Stimulated activated CD8-positive, alpha-beta memory T cell treated with anti-CD3 and anti-CD28 coated beads, Interleukin-12 subunit alpha, Interleukin-12 subunit beta, amount 100 ng/mL, for 4 hours (primary cell): ENCODE data around the gene CNGA1.
"Not testable (repeated sequence)": the region's sequence is repeated elsewhere in the genome, so short reads cannot be mapped to it uniquely, and the experiment has no call there.

ENCODE experiments used
- DNase-seq: peaks from one replicate; pipeline ENCODE4 v3.0.0-alpha.2; 2020; ENCODE audit warnings: low read depth

The CNGA1 gene

GRCh38 chr4:48030470-48030869 lies 14.0 kb upstream of the CNGA1 start:
- no peak for DNase-seq

DNA sequence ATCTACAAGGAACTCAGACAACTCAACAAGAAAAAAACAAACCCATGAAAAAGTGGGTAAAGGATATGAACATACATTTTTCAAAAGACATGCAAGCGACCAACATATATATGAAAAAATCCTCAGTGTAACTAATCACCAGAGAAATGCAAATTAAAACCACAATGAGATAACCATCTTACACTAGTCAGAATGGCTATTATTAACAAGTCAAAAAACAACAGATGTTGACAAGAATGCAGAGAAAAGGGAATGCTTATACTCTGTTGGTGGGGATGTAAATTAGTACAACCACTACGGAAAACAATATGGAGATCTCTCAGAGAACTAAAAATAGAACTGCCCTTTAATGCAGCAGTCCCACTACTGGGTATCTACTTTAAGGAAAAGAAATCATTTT lies 12.2 kb upstream of the CNGA1 start:
- no peak for DNase-seq

DNA sequence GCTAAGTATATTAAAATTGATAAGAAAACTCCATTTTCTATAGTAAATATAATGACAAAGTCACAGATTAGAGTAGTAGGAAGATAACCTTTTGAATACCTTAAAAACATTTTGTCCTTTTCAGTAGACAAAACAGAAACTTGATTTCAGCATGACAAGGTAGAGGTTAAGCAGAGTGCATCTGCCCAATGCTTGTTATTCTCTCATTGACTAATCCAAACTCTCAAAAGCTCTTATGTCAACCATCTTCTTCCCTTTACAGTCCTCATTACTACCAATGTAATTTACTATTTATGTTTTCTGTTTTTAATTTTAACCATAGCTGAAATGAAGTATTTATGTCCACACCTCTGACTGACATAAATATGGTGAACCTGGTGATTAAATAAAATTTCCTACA lies 11.2 kb upstream of the CNGA1 start:
- DNase-seq: no peak

GRCh38 chr4:48025005-48025404 lies 8.5 kb upstream of the CNGA1 start:
- no peak for DNase-seq

GRCh38 chr4:48024522-48024921 lies 8.0 kb upstream of the CNGA1 start:
- no peak for DNase-seq

DNA sequence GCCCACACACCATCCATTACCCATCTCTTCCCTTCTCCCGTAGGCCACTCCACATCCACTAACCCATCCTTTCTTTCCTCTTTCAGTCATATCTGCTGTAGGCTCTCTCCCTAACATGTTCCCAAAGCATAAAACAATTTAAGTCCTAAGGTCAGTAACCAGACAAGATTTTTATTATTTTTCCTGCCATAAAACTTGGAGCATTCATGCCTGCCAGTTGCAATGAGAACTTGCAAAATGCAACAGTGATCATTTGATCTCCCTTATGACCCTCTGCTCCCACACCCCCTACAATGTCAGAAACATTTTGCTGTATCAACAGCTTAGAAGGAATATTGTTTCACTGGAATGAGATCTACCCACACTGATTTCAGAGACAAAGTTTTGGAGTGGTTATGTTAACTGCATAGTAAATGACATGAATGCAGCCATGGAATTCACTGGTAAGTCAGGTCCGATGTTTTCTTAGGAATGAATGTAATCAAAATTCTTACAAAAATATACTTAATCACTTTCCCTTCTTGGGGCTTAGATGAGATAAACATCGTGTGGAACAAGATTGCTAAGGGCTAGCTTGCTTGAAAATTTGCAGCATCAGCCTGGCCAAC lies 5.8 kb upstream of the CNGA1 start:
- no peak for DNase-seq

DNA sequence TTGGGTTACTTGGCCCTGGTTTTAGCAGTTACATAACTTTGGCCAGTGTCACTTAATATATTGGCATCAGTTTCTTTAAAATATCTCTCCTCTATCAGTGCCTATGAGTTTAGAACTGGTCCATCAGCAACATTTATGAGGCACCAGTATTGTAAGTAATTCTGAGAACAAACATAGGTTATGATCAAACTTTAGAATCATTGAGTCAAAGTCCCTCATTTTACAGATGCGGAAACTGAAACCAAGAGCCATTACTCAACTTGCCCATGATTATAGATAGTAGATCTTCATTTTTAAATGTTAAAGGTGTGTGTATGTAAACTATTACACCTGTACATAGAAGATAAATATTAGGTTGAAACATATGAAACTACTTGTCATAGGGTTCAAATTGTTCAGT lies 4.6 kb upstream of the CNGA1 start:
- DNase-seq: no peak

GRCh38 chr4:48018112-48018511 lies 1.6 kb upstream of the CNGA1 start:
- DNase-seq: no peak

GRCh38 chr4:48017108-48017571 lies 659 bp upstream of the CNGA1 start:
- DNase-seq: peak; percentile 32

DNA sequence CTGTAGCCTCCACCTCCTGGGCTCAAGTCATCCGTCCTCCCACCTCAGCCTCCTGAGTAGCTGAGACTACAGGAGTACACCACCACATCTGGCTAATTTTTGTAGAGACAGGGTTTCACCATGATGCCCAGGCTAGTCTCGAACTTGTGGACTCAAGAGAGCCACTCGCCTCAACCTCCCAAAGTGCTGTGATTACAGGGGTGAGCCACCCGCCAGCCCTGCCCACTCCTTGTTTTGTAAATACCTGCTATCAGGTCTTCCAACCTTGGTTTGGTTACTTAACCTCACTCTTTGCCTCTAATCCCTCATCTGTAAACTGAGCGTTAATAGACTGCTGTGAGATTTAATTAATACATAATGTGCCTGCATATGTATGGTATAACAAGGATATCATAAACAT lies 803 bp downstream of the CNGA1 start:
- DNase-seq: no peak

- no peak for DNase-seq
These were observed 1.3 kb downstream of the CNGA1 start for GRCh38 chr4:48015216-48015615.

- no peak for DNase-seq
These were observed 3.7 kb downstream of the CNGA1 start for GRCh38 chr4:48012824-48013223.

GRCh38 chr4:48011722-48012121 lies 4.8 kb downstream of the CNGA1 start:
- no peak for DNase-seq

DNA sequence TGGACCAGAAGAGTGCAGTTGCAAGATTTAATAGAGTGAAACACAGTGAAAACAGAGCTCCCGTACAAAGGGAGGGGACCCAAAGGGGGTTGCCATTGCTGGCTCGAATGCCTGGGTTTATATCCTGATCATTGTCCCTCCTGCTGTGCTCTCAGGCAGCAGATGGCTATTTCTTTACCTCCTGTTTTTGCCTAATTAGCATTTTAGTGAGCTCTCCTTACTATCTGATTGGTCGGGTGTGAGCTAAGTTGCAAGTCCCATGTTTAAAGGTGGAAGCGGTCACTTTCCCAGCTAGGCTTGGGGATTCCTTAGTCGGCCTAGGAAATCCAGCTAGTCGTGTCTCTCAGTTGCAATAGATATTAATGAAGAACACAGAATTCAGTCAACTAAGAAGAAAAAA lies 5.6 kb downstream of the CNGA1 start:
- DNase-seq: not testable (repeated sequence)

DNA sequence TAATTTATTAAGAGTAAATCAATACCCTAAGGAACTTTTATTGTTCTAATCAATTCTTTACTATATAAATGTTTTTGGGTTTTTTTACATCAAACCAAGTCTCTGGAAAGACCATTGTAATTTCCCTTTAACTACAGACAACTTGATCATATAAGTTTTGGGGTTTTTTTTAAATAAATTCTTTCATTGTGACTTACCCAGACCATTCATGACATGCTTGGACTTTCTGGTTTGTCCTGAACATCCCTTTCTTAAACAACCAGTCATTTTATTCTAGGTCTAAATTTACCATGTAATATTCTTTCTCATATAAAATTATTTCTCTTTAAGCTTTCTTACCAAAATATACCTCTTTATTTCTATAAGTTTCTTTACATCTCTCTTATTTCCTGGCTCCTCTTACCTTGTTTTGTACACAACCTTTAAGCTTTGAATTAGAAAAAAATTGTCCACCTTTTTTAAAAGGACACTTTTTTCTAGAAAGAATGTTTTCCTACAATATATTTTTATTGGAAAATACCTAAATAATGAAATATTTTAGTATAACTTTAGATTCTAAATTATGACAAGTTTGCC lies 8.4 kb downstream of the CNGA1 start:
- no peak for DNase-seq

GRCh38 chr4:48005781-48006180 lies 10.7 kb downstream of the CNGA1 start:
- DNase-seq: no peak

DNA sequence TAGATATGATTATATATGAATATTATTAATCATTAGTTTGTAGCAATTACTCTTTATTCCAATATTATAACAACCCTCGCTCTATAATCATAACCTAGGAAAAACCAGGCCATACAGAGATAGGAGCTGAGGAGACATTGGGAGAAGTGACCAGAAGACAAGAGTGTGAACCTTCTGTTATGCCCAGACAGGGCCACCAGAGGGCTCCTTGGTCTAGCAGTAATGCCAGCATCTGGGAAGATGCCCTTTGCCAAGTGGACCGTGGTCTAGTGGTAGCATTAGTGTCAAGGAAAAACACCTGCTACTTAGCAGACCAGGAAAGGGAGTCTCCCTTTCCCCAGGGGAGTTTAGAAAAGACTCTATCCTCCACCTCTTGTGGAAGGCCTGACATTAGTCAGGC lies 12.9 kb downstream of the CNGA1 start:
- not testable (repeated sequence) for DNase-seq

- DNase-seq: no peak
These were observed 14.2 kb downstream of the CNGA1 start for GRCh38 chr4:48002267-48002666.

DNA sequence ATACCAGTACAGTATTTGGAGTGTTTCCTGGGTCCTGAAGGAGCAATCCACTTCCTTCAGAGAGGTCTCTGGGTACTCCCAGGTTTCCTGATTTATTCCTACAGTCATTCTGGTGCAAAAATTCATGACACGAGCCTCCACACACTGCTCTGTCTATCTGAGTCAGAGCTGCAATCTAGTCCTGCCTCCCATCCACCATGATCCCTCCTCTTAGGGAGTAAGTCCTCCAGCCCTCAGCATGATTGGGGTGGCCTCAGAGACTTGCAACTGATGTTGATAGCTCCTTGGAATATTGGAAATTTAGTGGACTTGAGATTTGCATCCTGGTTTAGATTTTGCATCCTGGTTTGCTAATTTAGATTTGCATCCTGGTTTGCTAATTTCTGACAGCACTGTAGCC lies 20.5 kb downstream of the CNGA1 start:
- no peak for DNase-seq

GRCh38 chr4:47992475-47992874 lies 24.0 kb downstream of the CNGA1 start:
- DNase-seq: not testable (repeated sequence)

DNA sequence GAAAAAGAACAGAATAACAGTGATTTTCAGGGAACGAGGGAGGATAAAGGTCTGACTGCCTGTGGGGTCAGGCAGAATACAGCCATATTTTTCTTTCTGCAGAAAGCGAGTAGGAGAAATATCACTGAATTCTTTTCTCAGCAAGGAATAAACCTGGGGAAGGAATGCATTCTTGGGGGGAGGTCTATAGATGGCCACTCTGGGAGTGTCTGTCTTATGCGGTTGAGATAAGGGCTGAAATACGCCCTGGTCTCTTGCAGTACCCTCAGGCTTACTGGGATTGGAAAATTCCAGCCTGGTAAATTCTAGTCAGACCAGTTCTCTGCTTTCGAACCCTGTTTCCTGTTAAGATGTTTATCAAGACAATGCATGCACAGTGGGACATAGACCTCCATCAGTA lies 26.3 kb downstream of the CNGA1 start:
- DNase-seq: no peak

DNA sequence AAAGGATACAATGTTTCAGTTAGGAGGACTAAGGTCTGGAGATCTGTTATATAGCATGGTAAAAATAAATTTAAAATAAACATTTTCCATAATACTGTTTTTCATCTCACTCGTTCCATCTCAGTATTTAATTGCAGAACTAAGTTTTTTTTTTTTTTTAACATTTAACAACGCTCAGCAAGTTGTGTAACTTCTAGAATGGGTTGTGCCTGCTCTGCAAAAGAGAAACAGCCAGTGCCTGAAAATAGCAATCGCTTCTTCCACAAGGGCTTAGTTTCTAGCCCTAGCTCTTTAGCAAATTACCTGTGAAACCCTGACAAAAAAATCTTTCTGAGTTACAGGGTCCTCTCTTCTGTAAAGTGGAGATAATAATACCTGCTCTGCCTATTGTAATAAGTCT lies 41.9 kb downstream of the CNGA1 start:
- no peak for DNase-seq

- DNase-seq: no peak
These were observed 43.8 kb downstream of the CNGA1 start for GRCh38 chr4:47972721-47973120.

GRCh38 chr4:47972181-47972580 lies 44.3 kb downstream of the CNGA1 start:
- no peak for DNase-seq
